Tibial nerve (tissue), 4 donors: ENCODE measurements around the gene CALU. TPM values are rescaled to one million over a fixed set of nuclear protein-coding genes. Genes with fewer than 3 reads are reported as not detected.

ENCODE experiments used
- DNase-seq, 2 donors: peaks; one replicate each; pipeline ENCODE4 v3.0.0-alpha.2; 2019; ENCODE audit warnings: low spot score in 2 of 2
- H3K27ac ChIP-seq, 4 donors: fragments of 200-600 bp; sonication (generic) in 3 of 4; one replicate each; pipeline ENCODE4 v1.5.1; 2017 to 2019; ENCODE audit warnings: mild to moderate bottlenecking in 1 of 4
- H3K27me3 ChIP-seq, 2 donors: fragments of 200-600 bp; sonication (generic) in 1 of 2; one replicate each; pipeline versions ENCODE4 v1.5.1 to v1.6.0; 2017 to 2019
- H3K36me3 ChIP-seq, 3 donors: fragments of 200-600 bp; sonication (generic); one replicate each; pipeline ENCODE4 v1.5.1; 2018 to 2019
- H3K4me1 ChIP-seq, 4 donors: fragments of 200-600 bp; sonication (generic) in 3 of 4; one replicate each; pipeline ENCODE4 v1.5.1; 2017 to 2019
- H3K4me3 ChIP-seq, 4 donors: fragments of 200-600 bp; sonication (generic) in 3 of 4; one replicate each; pipeline ENCODE4 v1.5.1; 2017 to 2019; ENCODE audit warnings: mild to moderate bottlenecking in 1 of 4, moderate library complexity in 1 of 4
- H3K9me3 ChIP-seq, 4 donors: fragments of 200-600 bp; sonication (generic) in 3 of 4; one replicate each; pipeline ENCODE4 v1.5.1; 2017 to 2019
- CTCF ChIP-seq, 5 experiments: fragments of 200-600 bp in 3 of 5; fragments of 450-650 bp in 2 of 5; sonication (generic) in 3 of 5; IDR thresholded peaks; one replicate each; pipeline ENCODE4 v1.5.1; 2016 to 2019; ENCODE audit warnings: antibody characterized with exemption in 5 of 5, mild to moderate bottlenecking in 3 of 5, moderate library complexity in 2 of 5
- EP300 ChIP-seq, 2 donors: sonication (generic); formaldehyde crosslinking; IDR thresholded peaks; one replicate each; pipeline ENCODE4 v1.6.1; 2017; ENCODE audit warnings: antibody characterized with exemption in 2 of 2, mild to moderate bottlenecking in 1 of 2
- POLR2A ChIP-seq, 2 donors: fragments of 450-650 bp; IDR thresholded peaks; one replicate each; pipeline ENCODE4 v1.6.1; 2017; ENCODE audit warnings: antibody characterized with exemption in 2 of 2, mild to moderate bottlenecking in 2 of 2, moderate library complexity in 2 of 2
- WGBS, 2 donors: methylation state at CpG; one replicate each; pipeline ENCODE4 v1.1.5; 2018; 5-methylcytosine and 5-hydroxymethylcytosine counted together
- total RNA-seq, 4 donors: library from RNA; depleted of rRNA; stranded (reverse); fragments of >200 nt; gene quantifications; one replicate each; pipeline ENCODE4 v1.1.0, GENCODE V29; 2016

The CALU gene
- total RNA-seq, 4 donors from 2014 or later, result 77.3 to 94.8 (median 90.0) TPM

GRCh38 chr7:128739990-128740682 lies 977 bp downstream of the CALU start:
- DNase-seq, result no peak
- 4 to 5% methylated on average over 13 of the region's 13 CpGs for WGBS, 2 donors
- H3K4me1 ChIP-seq, result peaks cover 0 to 59% (median 24%) of the 10 kb centered on the region in 4 donors
- H3K4me3 ChIP-seq, result peak overlapping the region; percentile 67 to 88 (median 77)
- H3K36me3 ChIP-seq, result no peaks in the 10 kb centered on the region
- H3K27ac ChIP-seq, result peak overlapping the region; percentile 77 to 96 (median 91)
- TF ChIP-seq POLR2A (IDR thresholded peaks at IDR 0.05) (no peak), CTCF (IDR thresholded peaks at IDR 0.05) (no peak), EP300 (IDR thresholded peaks at IDR 0.05) (no peak)
- no peaks in the 10 kb centered on the region for H3K27me3 ChIP-seq
- no peaks in the 10 kb centered on the region for H3K9me3 ChIP-seq

- TF ChIP-seq EP300 (IDR thresholded peaks at IDR 0.05) (peak in 1 of 2 donors; percentile 10), POLR2A (IDR thresholded peaks at IDR 0.05) (no peak)
- Histone ChIP-seq H3K36me3 (no peaks in the 10 kb centered on the region), H3K27me3 (no peaks in the 10 kb centered on the region), H3K4me3 (peak overlapping the region in 1 of 4 donors; percentile 67), H3K27ac (peak overlapping the region in 3 of 4 donors; percentile 2 to 96 (median 51)), H3K4me1 (peaks cover 0 to 66% (median 25%) of the 10 kb centered on the region in 4 donors), H3K9me3 (no peaks in the 10 kb centered on the region)
- WGBS, 2 donors, result 21 to 29% methylated on average over 3 of the region's 3 CpGs
- no peak for DNase-seq
These were observed 1.8 kb downstream of the CALU start for GRCh38 chr7:128740996-128741395.

GRCh38 chr7:128741491-128741890 lies 2.3 kb downstream of the CALU start:
- no peak for DNase-seq
- Histone ChIP-seq H3K4me1 (peaks cover 0 to 66% (median 25%) of the 10 kb centered on the region in 4 donors), H3K27me3 (no peaks in the 10 kb centered on the region), H3K27ac (peak overlapping the region in 2 of 4 donors; percentile 35 to 60), H3K4me3 (peak overlapping the region in 1 of 4 donors; percentile 67), H3K9me3 (no peaks in the 10 kb centered on the region), H3K36me3 (no peaks in the 10 kb centered on the region)
- WGBS, 2 donors, result 35 to 40% methylated on average over 3 of the region's 3 CpGs
- TF ChIP-seq CTCF (IDR thresholded peaks at IDR 0.05), result no peak
- no peak for TF ChIP-seq POLR2A (IDR thresholded peaks at IDR 0.05)
- TF ChIP-seq EP300 (IDR thresholded peaks at IDR 0.05), result no peak

- peak overlapping the region in 3 of 4 donors; percentile 12 to 60 (median 35) for H3K27ac ChIP-seq
These were observed 3.0 kb downstream of the CALU start for GRCh38 chr7:128742206-128742605.

GRCh38 chr7:128743112-128743772 lies 4.1 kb downstream of the CALU start:
- 78 to 83% methylated on average over 7 of the region's 7 CpGs for WGBS, 2 donors
- no peaks in the 10 kb centered on the region for H3K36me3 ChIP-seq
- H3K4me1 ChIP-seq, result peaks cover 0 to 71% (median 25%) of the 10 kb centered on the region in 4 donors
- H3K27ac ChIP-seq, result peak overlapping the region in 3 of 4 donors; percentile 35 to 62 (median 60)
- no peak for DNase-seq
- H3K27me3 ChIP-seq, result no peaks in the 10 kb centered on the region
- TF ChIP-seq POLR2A (IDR thresholded peaks at IDR 0.05) (no peak), EP300 (IDR thresholded peaks at IDR 0.05) (no peak), CTCF (IDR thresholded peaks at IDR 0.05) (no peak)
- H3K4me3 ChIP-seq, result no peak overlapping the region
- no peaks in the 10 kb centered on the region for H3K9me3 ChIP-seq

More at GRCh38 chr7:128742206-128742605, 3.0 kb downstream of the CALU start:
- no peak for DNase-seq
- Histone ChIP-seq H3K27me3 (no peaks in the 10 kb centered on the region), H3K36me3 (no peaks in the 10 kb centered on the region), H3K4me1 (peaks cover 0 to 68% (median 25%) of the 10 kb centered on the region in 4 donors), H3K4me3 (no peak overlapping the region), H3K9me3 (no peaks in the 10 kb centered on the region)
- WGBS, 2 donors, result 28 to 40% methylated on average over 4 of the region's 4 CpGs
- TF ChIP-seq POLR2A (IDR thresholded peaks at IDR 0.05) (no peak), EP300 (IDR thresholded peaks at IDR 0.05) (peak in 1 of 2 donors; percentile 17), CTCF (IDR thresholded peaks at IDR 0.05) (no peak)
